Parathyroid adenoma (tissue), 2 donors: ENCODE data around the gene ONECUT1.

Experiments used
- H2AFZ ChIP-seq: fragments of 300-600 bp; sonication (generic); one replicate; pipeline ENCODE4 v1.7.0; 2017; ENCODE audit warnings: antibody characterized with exemption, mild to moderate bottlenecking
- H3K27ac ChIP-seq: fragments of 300-600 bp; sonication (generic); one replicate; pipeline ENCODE4 v1.7.0; 2017
- H3K27me3 ChIP-seq: fragments of 300-600 bp; sonication (generic); one replicate; pipeline ENCODE4 v1.7.0; 2017; ENCODE audit warnings: low read length; ENCODE audit not compliant: control insufficient read depth, insufficient read depth
- H3K36me3 ChIP-seq: fragments of 300-600 bp; sonication (generic); one replicate; pipeline ENCODE4 v1.7.0; 2017; ENCODE audit warnings: low read length; ENCODE audit not compliant: control insufficient read depth, insufficient read depth
- H3K4me1 ChIP-seq: fragments of 300-600 bp; sonication (generic); one replicate; pipeline ENCODE4 v1.7.0; 2017; ENCODE audit warnings: control low read depth
- H3K4me2 ChIP-seq: fragments of 300-600 bp; sonication (generic); one replicate; pipeline ENCODE4 v1.7.0; 2017; ENCODE audit warnings: low read length
- H3K4me3 ChIP-seq: fragments of 300-600 bp; sonication (generic); one replicate; pipeline ENCODE4 v1.7.0; 2017; ENCODE audit warnings: low read depth, low read length
- H3K79me2 ChIP-seq: fragments of 300-600 bp; sonication (generic); one replicate; pipeline ENCODE4 v1.7.0; 2017; ENCODE audit warnings: control low read depth
- H3K9ac ChIP-seq: fragments of 300-600 bp; sonication (generic); one replicate; pipeline ENCODE4 v1.7.0; 2017; ENCODE audit warnings: mild to moderate bottlenecking
- H3K9me3 ChIP-seq: fragments of 300-600 bp; sonication (generic); one replicate; pipeline ENCODE4 v1.7.0; 2017; ENCODE audit warnings: low read length; ENCODE audit not compliant: control insufficient read depth
- TF ChIP-seq, protein P1 (sequence below): fragments of 300-600 bp; sonication (generic); IDR thresholded peaks from one replicate; pipeline ENCODE4 v1.7.0; 2017; ENCODE audit warnings: antibody characterized with exemption, mild to moderate bottlenecking
- donor health status: primary hyperparathyroidism.

ONECUT1 gene

DNA sequence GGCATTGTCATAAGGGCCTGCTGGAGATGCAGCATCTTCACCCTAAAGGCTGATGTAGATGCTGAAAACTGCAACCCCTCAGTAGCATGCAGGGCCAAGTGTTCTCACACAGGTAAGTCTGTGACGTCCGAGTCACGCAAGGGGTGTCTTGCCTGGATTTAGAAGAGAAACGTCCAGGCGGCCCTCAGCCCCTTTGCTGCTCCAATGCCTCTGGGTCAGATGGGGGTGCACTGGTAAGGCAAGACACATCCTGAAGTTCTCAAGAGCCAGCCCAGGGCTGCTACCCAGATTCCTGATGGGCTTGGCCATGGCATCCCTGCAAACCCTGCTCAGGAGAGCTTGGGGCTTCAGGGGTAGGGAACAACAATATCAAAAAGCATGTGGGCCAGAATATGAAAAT is 25.4 kb downstream of the ONECUT1 start:
- no peak overlapping the region for H3K27ac ChIP-seq
- no peaks in the 10 kb centered on the region for H3K36me3 ChIP-seq
- H3K79me2 ChIP-seq: no peaks in the 10 kb centered on the region
- H3K9ac ChIP-seq: no peak overlapping the region
- no peak overlapping the region for H2AFZ ChIP-seq
- no peaks in the 10 kb centered on the region for H3K4me1 ChIP-seq
- H3K4me2 ChIP-seq: no peak overlapping the region
- H3K4me3 ChIP-seq: no peak overlapping the region
- no peaks in the 10 kb centered on the region for H3K27me3 ChIP-seq
- no peaks in the 10 kb centered on the region for H3K9me3 ChIP-seq
- TF ChIP-seq, protein P1, sequence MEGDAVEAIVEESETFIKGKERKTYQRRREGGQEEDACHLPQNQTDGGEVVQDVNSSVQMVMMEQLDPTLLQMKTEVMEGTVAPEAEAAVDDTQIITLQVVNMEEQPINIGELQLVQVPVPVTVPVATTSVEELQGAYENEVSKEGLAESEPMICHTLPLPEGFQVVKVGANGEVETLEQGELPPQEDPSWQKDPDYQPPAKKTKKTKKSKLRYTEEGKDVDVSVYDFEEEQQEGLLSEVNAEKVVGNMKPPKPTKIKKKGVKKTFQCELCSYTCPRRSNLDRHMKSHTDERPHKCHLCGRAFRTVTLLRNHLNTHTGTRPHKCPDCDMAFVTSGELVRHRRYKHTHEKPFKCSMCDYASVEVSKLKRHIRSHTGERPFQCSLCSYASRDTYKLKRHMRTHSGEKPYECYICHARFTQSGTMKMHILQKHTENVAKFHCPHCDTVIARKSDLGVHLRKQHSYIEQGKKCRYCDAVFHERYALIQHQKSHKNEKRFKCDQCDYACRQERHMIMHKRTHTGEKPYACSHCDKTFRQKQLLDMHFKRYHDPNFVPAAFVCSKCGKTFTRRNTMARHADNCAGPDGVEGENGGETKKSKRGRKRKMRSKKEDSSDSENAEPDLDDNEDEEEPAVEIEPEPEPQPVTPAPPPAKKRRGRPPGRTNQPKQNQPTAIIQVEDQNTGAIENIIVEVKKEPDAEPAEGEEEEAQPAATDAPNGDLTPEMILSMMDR: no peak

DNA sequence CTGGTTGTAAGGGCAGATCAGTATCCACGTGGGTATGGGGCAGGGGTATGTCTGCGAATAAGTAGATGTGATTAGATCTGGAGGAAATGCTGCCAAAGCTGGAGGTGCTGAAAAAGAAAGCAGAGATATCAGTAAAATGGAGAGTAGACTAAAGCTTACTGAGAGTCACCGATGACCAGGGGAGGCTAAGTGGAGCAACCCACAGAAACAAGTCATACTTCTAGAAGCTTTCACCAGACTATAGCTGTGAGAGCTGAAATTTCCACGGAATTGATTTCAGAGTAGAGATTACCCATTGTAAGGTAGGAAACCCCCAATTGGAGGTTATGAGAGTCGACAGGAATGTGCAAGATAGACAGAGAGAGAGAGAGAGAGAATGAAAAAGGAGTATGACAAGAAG is 27.5 kb downstream of the ONECUT1 start:
- TF ChIP-seq, protein P1: no peak
- no peak overlapping the region for H3K27ac ChIP-seq
- H3K9ac ChIP-seq: no peak overlapping the region
- H2AFZ ChIP-seq: no peak overlapping the region
- no peak overlapping the region for H3K4me3 ChIP-seq
- H3K27me3 ChIP-seq: no peaks in the 10 kb centered on the region
- no peaks in the 10 kb centered on the region for H3K36me3 ChIP-seq
- H3K9me3 ChIP-seq: no peaks in the 10 kb centered on the region
- no peaks in the 10 kb centered on the region for H3K4me1 ChIP-seq
- no peak overlapping the region for H3K4me2 ChIP-seq
- H3K79me2 ChIP-seq: no peaks in the 10 kb centered on the region

DNA sequence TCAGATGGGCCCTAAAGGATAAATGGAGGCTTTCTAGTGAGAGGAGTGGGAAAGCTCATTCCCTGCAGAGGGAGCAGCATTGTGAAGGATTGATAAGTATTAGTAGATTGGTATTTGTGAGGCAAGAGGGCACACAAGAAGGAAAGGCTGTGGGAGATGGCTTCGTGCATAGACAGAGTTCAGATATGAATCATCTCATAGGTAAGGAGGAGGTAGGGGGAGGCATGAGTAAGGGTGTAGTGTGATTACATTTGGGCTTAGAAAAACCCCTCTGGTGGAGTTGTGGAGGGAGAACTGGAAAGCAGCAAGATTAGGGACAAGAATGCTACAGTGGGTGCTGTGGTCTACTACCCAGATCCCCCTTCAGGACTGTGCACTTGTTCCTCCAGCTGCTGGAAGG is 29.6 kb downstream of the ONECUT1 start:
- H3K27me3 ChIP-seq: no peaks in the 10 kb centered on the region
- no peak overlapping the region for H3K4me3 ChIP-seq
- H2AFZ ChIP-seq: no peak overlapping the region
- no peak overlapping the region for H3K9ac ChIP-seq
- no peaks in the 10 kb centered on the region for H3K36me3 ChIP-seq
- no peak overlapping the region for H3K4me2 ChIP-seq
- no peaks in the 10 kb centered on the region for H3K4me1 ChIP-seq
- no peaks in the 10 kb centered on the region for H3K9me3 ChIP-seq
- H3K27ac ChIP-seq: no peak overlapping the region
- no peaks in the 10 kb centered on the region for H3K79me2 ChIP-seq
- TF ChIP-seq, protein P1: no peak

DNA sequence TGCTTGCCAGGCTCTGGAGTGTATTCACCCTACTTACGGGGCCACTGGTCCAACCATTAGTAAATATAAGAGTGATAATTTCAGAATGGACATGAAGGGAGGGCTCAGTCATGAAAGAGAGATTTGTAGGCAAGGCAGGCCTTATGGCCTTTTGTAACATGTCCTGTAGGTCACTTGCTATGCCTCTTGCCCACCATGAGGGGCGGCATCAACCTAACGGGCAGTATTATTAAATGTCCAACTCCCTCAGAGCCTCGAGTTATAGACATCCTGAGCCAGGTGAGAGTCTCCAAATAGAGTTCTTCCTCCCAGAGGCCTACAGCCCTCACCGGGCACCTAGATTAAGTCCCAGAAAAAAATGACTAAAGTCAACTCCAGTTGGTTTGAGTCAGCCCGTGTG is 30.2 kb downstream of the ONECUT1 start:
- no peaks in the 10 kb centered on the region for H3K9me3 ChIP-seq
- no peaks in the 10 kb centered on the region for H3K36me3 ChIP-seq
- no peak overlapping the region for H3K27ac ChIP-seq
- H3K4me2 ChIP-seq: no peak overlapping the region
- no peak overlapping the region for H3K4me3 ChIP-seq
- no peak overlapping the region for H2AFZ ChIP-seq
- H3K27me3 ChIP-seq: no peaks in the 10 kb centered on the region
- H3K4me1 ChIP-seq: no peaks in the 10 kb centered on the region
- no peak overlapping the region for H3K9ac ChIP-seq
- H3K79me2 ChIP-seq: no peaks in the 10 kb centered on the region
- TF ChIP-seq, protein P1: no peak

DNA sequence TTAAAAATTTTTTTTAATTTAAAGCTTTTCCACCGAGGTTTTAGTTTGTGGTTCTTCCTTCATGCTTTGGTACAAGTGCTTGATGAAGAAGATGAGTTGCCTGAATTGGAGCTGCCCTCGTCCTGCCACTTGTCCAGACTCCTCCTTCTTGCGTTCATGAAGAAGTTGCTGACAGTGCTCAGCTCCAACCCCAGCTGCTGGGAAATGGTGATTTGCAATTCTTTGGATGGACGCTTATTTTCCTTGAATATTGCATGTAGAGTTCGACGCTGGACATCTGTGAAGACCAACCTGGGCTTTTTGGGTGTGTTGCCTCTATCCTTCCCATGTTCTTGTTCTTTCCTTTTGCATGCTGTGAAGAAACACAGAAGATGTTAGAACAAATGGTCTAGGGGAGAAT is 32.6 kb downstream of the ONECUT1 start:
- no peaks in the 10 kb centered on the region for H3K4me1 ChIP-seq
- no peak overlapping the region for H3K4me3 ChIP-seq
- no peak overlapping the region for H3K27ac ChIP-seq
- H3K36me3 ChIP-seq: no peaks in the 10 kb centered on the region
- H3K9me3 ChIP-seq: no peaks in the 10 kb centered on the region
- H3K79me2 ChIP-seq: no peaks in the 10 kb centered on the region
- no peaks in the 10 kb centered on the region for H3K27me3 ChIP-seq
- no peak overlapping the region for H3K9ac ChIP-seq
- no peak overlapping the region for H2AFZ ChIP-seq
- TF ChIP-seq, protein P1: no peak
- no peak overlapping the region for H3K4me2 ChIP-seq
